ENCODE measurements around the gene KCNC1.

KCNC1 gene

DNA sequence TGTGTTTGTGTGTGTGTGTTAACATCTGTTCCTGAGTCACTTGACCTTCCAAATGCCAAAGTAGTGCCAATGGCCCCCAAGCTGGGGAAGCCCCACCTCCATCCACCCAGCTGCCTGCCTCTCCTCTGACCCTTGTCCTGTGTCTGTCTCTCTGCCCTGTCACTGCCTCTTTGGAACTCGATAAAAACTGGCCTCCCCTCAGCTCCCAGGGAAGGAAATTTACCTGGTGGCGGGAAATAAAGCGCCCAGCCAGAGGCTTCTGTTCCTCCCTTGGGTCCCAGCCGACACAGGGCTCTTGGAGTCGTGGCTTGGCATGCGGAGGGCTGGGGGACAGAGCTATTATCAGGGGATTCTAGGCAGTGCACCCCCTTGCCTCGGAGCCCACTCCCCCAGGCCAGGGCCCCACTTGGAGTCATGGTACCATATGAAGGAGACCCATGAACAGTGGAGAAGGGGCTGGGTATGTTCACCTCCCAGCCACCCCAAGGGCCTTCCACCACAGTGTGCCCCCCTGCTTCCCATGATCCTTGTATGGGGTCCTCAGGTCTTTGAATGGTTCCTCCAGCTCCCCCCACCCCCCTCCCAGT is 6.2 kb downstream of the KCNC1 start:
- TF ChIP-seq ZFP30 (CRISPR knock-in tag; IDR thresholded peaks at IDR 0.05) (no peak), SNAI2 (CRISPR knock-in tag; IDR thresholded peaks at IDR 0.05) (no peak), CSDC2 (CRISPR knock-in tag; IDR thresholded peaks at IDR 0.05) (no peak), RARB (CRISPR knock-in tag; IDR thresholded peaks at IDR 0.05) (no peak), ARNTL (CRISPR knock-in tag; IDR thresholded peaks at IDR 0.05; ENCODE audit: borderline replicate concordance, low read depth) (no peak), ZFP3 (CRISPR knock-in tag; IDR thresholded peaks at IDR 0.05) (no peak), ESRRG (CRISPR knock-in tag; IDR thresholded peaks at IDR 0.05) (no peak), ZNF565 (CRISPR knock-in tag; conservative IDR thresholded peaks at IDR 0.05; ENCODE audit: low read depth) (no peak), OSR1 (CRISPR knock-in tag; IDR thresholded peaks at IDR 0.05) (no peak), PPARA (CRISPR knock-in tag; IDR thresholded peaks at IDR 0.05; ENCODE audit: borderline replicate concordance) (no peak), GLIS3 (CRISPR knock-in tag; IDR thresholded peaks at IDR 0.05) (no peak), TCF4 (CRISPR knock-in tag; IDR thresholded peaks at IDR 0.05; ENCODE audit: borderline replicate concordance) (no peak), TOX (CRISPR knock-in tag; IDR thresholded peaks at IDR 0.05; ENCODE audit: borderline replicate concordance) (no peak), BACH2 (CRISPR knock-in tag; IDR thresholded peaks at IDR 0.05; ENCODE audit: borderline replicate concordance) (no peak), ISL1 (CRISPR knock-in tag; IDR thresholded peaks at IDR 0.05) (no peak)
- TF ChIP-seq, protein P1, sequence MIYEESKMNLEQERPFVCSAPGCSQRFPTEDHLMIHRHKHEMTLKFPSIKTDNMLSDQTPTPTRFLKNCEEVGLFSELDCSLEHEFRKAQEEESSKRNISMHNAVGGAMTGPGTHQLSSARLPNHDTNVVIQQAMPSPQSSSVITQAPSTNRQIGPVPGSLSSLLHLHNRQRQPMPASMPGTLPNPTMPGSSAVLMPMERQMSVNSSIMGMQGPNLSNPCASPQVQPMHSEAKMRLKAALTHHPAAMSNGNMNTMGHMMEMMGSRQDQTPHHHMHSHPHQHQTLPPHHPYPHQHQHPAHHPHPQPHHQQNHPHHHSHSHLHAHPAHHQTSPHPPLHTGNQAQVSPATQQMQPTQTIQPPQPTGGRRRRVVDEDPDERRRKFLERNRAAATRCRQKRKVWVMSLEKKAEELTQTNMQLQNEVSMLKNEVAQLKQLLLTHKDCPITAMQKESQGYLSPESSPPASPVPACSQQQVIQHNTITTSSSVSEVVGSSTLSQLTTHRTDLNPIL (CRISPR knock-in tag; IDR thresholded peaks at IDR 0.05; ENCODE audit: low read depth) = no peak
- TF ChIP-seq, protein P2, sequence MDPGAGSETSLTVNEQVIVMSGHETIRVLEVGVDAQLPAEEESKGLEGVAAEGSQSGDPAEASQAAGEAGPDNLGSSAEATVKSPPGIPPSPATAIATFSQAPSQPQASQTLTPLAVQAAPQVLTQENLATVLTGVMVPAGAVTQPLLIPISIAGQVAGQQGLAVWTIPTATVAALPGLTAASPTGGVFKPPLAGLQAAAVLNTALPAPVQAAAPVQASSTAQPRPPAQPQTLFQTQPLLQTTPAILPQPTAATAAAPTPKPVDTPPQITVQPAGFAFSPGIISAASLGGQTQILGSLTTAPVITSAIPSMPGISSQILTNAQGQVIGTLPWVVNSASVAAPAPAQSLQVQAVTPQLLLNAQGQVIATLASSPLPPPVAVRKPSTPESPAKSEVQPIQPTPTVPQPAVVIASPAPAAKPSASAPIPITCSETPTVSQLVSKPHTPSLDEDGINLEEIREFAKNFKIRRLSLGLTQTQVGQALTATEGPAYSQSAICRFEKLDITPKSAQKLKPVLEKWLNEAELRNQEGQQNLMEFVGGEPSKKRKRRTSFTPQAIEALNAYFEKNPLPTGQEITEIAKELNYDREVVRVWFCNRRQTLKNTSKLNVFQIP (CRISPR knock-in tag; IDR thresholded peaks at IDR 0.05; ENCODE audit: borderline replicate concordance, low read depth) = no peak
- TF ChIP-seq, protein P3, sequence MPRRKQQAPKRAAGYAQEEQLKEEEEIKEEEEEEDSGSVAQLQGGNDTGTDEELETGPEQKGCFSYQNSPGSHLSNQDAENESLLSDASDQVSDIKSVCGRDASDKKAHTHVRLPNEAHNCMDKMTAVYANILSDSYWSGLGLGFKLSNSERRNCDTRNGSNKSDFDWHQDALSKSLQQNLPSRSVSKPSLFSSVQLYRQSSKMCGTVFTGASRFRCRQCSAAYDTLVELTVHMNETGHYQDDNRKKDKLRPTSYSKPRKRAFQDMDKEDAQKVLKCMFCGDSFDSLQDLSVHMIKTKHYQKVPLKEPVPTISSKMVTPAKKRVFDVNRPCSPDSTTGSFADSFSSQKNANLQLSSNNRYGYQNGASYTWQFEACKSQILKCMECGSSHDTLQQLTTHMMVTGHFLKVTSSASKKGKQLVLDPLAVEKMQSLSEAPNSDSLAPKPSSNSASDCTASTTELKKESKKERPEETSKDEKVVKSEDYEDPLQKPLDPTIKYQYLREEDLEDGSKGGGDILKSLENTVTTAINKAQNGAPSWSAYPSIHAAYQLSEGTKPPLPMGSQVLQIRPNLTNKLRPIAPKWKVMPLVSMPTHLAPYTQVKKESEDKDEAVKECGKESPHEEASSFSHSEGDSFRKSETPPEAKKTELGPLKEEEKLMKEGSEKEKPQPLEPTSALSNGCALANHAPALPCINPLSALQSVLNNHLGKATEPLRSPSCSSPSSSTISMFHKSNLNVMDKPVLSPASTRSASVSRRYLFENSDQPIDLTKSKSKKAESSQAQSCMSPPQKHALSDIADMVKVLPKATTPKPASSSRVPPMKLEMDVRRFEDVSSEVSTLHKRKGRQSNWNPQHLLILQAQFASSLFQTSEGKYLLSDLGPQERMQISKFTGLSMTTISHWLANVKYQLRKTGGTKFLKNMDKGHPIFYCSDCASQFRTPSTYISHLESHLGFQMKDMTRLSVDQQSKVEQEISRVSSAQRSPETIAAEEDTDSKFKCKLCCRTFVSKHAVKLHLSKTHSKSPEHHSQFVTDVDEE (CRISPR knock-in tag; IDR thresholded peaks at IDR 0.05) = no peak

DNA sequence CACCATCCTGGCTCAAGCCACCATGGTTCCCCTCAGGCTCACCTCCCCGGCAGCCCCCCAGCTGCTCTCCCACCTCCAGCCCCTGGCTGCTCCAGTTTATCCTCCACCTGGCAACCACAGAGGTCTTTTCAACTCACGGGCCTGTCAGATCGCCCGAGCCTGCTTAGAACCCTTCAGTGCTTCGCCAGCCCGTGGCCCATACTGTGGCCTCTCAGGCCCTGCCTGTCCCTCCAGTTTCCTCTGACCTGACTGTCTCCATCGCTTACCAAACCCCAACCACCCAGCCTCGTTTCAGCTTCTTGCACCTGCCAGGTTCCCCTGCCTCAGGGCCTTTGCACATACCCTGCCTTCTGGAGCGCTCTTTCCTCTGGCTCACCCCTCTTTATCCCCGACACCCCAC is 6.9 kb downstream of the KCNC1 start:
- no peak for ATAC-seq
- TF ChIP-seq ESRRG (CRISPR knock-in tag; IDR thresholded peaks at IDR 0.05) (no peak), TOX (CRISPR knock-in tag; IDR thresholded peaks at IDR 0.05; ENCODE audit: borderline replicate concordance) (no peak), ISL1 (CRISPR knock-in tag; IDR thresholded peaks at IDR 0.05) (no peak), ZFP30 (CRISPR knock-in tag; IDR thresholded peaks at IDR 0.05) (no peak), BACH2 (CRISPR knock-in tag; IDR thresholded peaks at IDR 0.05; ENCODE audit: borderline replicate concordance) (no peak), ZNF70 (CRISPR knock-in tag; IDR thresholded peaks at IDR 0.05) (no peak), SNAI2 (CRISPR knock-in tag; IDR thresholded peaks at IDR 0.05) (no peak)
- TF ChIP-seq, protein P1 (CRISPR knock-in tag; IDR thresholded peaks at IDR 0.05; ENCODE audit: low read depth) = no peak
- TF ChIP-seq, protein P4, sequence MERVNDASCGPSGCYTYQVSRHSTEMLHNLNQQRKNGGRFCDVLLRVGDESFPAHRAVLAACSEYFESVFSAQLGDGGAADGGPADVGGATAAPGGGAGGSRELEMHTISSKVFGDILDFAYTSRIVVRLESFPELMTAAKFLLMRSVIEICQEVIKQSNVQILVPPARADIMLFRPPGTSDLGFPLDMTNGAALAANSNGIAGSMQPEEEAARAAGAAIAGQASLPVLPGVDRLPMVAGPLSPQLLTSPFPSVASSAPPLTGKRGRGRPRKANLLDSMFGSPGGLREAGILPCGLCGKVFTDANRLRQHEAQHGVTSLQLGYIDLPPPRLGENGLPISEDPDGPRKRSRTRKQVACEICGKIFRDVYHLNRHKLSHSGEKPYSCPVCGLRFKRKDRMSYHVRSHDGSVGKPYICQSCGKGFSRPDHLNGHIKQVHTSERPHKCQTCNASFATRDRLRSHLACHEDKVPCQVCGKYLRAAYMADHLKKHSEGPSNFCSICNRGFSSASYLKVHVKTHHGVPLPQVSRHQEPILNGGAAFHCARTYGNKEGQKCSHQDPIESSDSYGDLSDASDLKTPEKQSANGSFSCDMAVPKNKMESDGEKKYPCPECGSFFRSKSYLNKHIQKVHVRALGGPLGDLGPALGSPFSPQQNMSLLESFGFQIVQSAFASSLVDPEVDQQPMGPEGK (CRISPR knock-in tag; IDR thresholded peaks at IDR 0.05; ENCODE audit: borderline replicate concordance) = no peak
- TF ChIP-seq, protein P5, sequence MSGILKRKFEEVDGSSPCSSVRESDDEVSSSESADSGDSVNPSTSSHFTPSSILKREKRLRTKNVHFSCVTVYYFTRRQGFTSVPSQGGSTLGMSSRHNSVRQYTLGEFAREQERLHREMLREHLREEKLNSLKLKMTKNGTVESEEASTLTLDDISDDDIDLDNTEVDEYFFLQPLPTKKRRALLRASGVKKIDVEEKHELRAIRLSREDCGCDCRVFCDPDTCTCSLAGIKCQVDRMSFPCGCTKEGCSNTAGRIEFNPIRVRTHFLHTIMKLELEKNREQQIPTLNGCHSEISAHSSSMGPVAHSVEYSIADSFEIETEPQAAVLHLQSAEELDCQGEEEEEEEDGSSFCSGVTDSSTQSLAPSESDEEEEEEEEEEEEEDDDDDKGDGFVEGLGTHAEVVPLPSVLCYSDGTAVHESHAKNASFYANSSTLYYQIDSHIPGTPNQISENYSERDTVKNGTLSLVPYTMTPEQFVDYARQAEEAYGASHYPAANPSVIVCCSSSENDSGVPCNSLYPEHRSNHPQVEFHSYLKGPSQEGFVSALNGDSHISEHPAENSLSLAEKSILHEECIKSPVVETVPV (CRISPR knock-in tag; IDR thresholded peaks at IDR 0.05) = no peak

More for the DNA sequence above, 6.2 kb downstream of the KCNC1 start:
- no peak for ATAC-seq
